NCI-H1048 (cell line): ENCODE measurements around the gene FOXI3.
"Not testable (repeated sequence)": the region's sequence is repeated elsewhere in the genome, so short reads cannot be mapped to it uniquely, and the experiment has no call there.

Experiments
- DNase-seq: peaks from one replicate; lab custom pipeline; 2025; lab: John Stamatoyannopoulos, UW

The FOXI3 gene

GRCh38 chr2:88442061-88442460, 10.4 kb downstream of the FOXI3 start:
- DNase-seq = no peak

- DNase-seq = no peak
Measured at GRCh38 chr2:88437010-88437409, 15.5 kb downstream of the FOXI3 start.

GRCh38 chr2:88429929-88430328, 22.6 kb downstream of the FOXI3 start:
- DNase-seq = no peak

GRCh38 chr2:88423733-88424132, 28.8 kb downstream of the FOXI3 start:
- DNase-seq = no peak

GRCh38 chr2:88419051-88419450, 33.4 kb downstream of the FOXI3 start:
- not testable (repeated sequence) for DNase-seq

- no peak for DNase-seq
Measured at GRCh38 chr2:88416016-88416663, 36.4 kb downstream of the FOXI3 start.

- not testable (repeated sequence) for DNase-seq
Measured at GRCh38 chr2:88408870-88409269, 43.6 kb downstream of the FOXI3 start.

- DNase-seq = no peak
Measured at GRCh38 chr2:88400037-88400767, 52.3 kb downstream of the FOXI3 start.

GRCh38 chr2:88398180-88398579, 54.3 kb downstream of the FOXI3 start:
- DNase-seq = no peak
